SJSA1 (cell line): ENCODE data around the gene PPP2R2C. TPM values are rescaled to one million over a fixed set of nuclear protein-coding genes. Genes with fewer than 3 reads are reported as not detected.

Source experiments
- DNase-seq, 2 experiments: peaks; one replicate each; pipeline ENCODE4 v3.0.0-alpha.2; 2015 to 2020; ENCODE audit warnings: low spot score in 2 of 2, low read depth in 1 of 2
- H3K27ac ChIP-seq: fragments of 250-450 bp; sonication (Bioruptor Pico); 2 replicates; pipeline ENCODE4 v1.5.1; 2020; ENCODE audit warnings: mild to moderate bottlenecking, moderate library complexity
- H3K27me3 ChIP-seq: fragments of 250-450 bp; sonication (Bioruptor Pico); replicated peaks from 2 replicates; pipeline ENCODE4 v1.5.1; 2020; ENCODE audit warnings: mild to moderate bottlenecking, moderate library complexity
- H3K36me3 ChIP-seq: fragments of 250-450 bp; sonication (Bioruptor Pico); 2 replicates; pipeline ENCODE4 v1.5.1; 2020; ENCODE audit warnings: mild to moderate bottlenecking
- H3K4me1 ChIP-seq: fragments of 250-450 bp; sonication (Bioruptor Pico); replicated peaks from 2 replicates; pipeline ENCODE4 v1.6.1; 2021; ENCODE audit warnings: mild to moderate bottlenecking
- H3K4me3 ChIP-seq: fragments of 250-450 bp; sonication (Bioruptor Pico); 2 replicates; pipeline ENCODE4 v1.5.1; 2020; ENCODE audit warnings: mild to moderate bottlenecking
- H3K9me3 ChIP-seq: fragments of 250-450 bp; sonication (Bioruptor Pico); replicated peaks from 2 replicates; pipeline ENCODE4 v1.5.1; 2020; ENCODE audit warnings: mild to moderate bottlenecking
- total RNA-seq: library from RNA; depleted of rRNA; stranded (reverse); fragments of >200 nt; shearing (Covaris generic); gene quantifications from 2 replicates; pipeline ENCODE4 v1.2.3, GENCODE V29; 2014

The PPP2R2C gene
- total RNA-seq, 1 experiment from 2014 or later: not detected

DNA sequence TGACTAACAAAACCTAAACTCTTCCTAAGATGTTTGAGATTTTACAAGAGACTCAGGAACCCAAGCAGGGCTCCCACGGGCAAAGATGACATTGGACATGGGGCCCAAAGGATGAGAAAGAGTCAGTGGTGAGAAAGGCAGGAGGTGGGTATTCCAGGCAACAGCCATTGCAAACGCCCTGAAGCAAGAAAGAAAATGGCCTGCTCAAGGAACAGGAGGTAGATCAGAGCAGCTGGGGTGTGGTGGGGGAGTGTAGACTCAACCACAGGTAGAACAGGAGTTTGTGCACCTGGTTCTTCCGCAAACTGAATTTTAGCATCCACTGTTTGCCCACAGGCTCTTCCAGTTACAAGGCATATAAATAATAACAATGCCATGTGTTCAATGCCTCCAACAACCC is 3.3 kb downstream of the PPP2R2C start:
- Histone ChIP-seq H3K9me3 (no peaks in the 10 kb centered on the region), H3K27ac (no peak overlapping the region), H3K27me3 (peaks cover 13% of the 10 kb centered on the region), H3K36me3 (no peaks in the 10 kb centered on the region), H3K4me3 (no peak overlapping the region), H3K4me1 (peaks cover 9% of the 10 kb centered on the region)
- DNase-seq: no peak

DNA sequence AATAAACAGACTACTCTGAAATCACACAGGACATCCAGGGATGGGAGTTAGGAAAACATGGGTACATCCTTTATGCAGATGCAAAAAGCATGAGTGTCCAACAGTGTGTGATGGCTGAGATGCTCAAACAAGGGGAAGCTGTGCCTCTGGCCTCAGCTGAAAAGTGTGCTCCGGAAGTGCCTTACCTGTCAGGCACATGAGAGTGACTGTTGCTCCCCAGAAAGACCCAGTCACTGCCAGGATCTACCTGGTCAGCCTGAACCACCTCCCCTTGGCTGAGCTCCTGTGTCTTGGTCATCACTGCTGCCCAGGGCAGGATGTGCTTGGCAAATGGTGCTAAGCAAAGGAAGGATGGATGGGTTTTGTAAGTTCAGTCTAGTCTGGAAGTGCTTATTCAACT is 4.0 kb downstream of the PPP2R2C start:
- Histone ChIP-seq H3K4me1 (peaks cover 9% of the 10 kb centered on the region), H3K4me3 (no peak overlapping the region), H3K36me3 (no peaks in the 10 kb centered on the region), H3K9me3 (no peaks in the 10 kb centered on the region), H3K27ac (no peak overlapping the region), H3K27me3 (peaks cover 13% of the 10 kb centered on the region)
- no peak for DNase-seq

DNA sequence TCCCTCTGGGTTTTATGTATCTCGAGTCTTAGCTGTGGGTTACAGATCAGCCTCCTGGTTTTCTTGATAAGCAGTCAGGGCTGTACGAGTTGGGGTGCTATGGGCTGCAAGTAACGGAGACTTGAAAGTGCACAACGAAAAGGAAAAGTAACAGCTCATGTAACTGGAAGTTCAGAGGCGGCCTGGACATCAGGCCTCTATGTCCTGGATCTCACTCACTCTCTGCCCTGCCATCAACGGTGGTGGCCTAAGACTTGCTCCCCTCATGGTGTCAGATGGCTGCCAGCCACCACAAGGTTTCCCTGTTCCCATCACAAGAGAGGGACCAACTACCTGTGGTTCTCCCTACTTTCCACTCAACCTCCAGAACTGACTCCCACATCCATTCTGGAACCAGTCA is 4.8 kb downstream of the PPP2R2C start:
- Histone ChIP-seq H3K27me3 (peaks cover 13% of the 10 kb centered on the region), H3K36me3 (no peaks in the 10 kb centered on the region), H3K9me3 (no peaks in the 10 kb centered on the region), H3K27ac (no peak overlapping the region), H3K4me3 (no peak overlapping the region), H3K4me1 (peaks cover 9% of the 10 kb centered on the region)
- no peak for DNase-seq

DNA sequence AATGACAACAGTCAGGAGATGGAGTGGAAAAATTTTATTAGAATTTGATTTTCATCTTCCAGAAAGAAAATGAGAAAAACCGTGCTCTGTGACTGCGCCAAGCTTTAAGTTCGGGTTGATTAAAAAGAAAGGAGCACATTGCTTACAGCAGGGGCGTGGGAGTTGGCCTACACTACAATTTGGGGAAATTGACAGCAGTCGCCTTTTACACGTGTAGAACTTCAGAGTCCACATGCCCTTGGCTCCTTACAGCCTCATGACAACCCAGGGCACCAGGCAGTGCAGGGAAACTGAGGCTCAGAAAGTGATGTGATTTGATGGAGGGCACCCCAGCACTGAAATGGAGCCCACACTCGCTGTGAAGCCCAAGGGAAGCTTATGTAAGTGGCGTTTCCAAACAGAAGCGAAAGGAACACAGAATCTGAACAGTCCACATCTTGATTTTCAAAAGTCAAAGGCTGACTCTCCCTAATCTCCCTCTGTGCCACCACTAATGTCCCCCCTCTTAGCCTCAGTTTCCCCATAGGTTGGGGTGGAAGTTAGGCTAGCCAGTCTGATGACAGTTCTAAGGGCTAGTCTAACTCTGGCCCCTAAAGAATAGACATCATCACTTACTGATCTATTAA is 5.5 kb downstream of the PPP2R2C start:
- Histone ChIP-seq H3K27me3 (peaks cover 13% of the 10 kb centered on the region), H3K4me3 (no peak overlapping the region), H3K4me1 (peaks cover 9% of the 10 kb centered on the region), H3K9me3 (no peaks in the 10 kb centered on the region), H3K36me3 (no peaks in the 10 kb centered on the region), H3K27ac (no peak overlapping the region)
- no peak for DNase-seq

DNA sequence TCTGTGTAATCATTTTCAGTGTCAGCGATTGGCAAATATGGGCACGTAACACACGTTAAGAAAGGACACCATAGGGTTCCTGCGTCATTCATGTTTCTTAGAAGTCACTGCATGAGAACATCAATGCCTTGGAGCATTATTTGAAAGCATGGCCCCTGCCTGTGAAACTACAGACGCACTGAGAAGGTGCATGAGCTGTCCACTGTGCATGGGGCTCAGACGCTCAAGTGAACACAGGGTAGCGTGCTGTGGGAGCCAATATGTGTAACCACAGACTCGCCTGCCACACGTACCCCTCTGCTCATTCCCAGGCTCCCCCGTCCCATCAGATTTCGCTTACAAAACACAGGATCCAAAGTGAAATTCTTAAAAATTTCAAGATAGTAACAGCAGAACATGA is 6.5 kb downstream of the PPP2R2C start:
- Histone ChIP-seq H3K4me1 (peaks cover 7% of the 10 kb centered on the region), H3K27ac (no peak overlapping the region), H3K4me3 (no peak overlapping the region), H3K36me3 (no peaks in the 10 kb centered on the region), H3K9me3 (no peaks in the 10 kb centered on the region), H3K27me3 (peaks cover 7% of the 10 kb centered on the region)
- no peak for DNase-seq

DNA sequence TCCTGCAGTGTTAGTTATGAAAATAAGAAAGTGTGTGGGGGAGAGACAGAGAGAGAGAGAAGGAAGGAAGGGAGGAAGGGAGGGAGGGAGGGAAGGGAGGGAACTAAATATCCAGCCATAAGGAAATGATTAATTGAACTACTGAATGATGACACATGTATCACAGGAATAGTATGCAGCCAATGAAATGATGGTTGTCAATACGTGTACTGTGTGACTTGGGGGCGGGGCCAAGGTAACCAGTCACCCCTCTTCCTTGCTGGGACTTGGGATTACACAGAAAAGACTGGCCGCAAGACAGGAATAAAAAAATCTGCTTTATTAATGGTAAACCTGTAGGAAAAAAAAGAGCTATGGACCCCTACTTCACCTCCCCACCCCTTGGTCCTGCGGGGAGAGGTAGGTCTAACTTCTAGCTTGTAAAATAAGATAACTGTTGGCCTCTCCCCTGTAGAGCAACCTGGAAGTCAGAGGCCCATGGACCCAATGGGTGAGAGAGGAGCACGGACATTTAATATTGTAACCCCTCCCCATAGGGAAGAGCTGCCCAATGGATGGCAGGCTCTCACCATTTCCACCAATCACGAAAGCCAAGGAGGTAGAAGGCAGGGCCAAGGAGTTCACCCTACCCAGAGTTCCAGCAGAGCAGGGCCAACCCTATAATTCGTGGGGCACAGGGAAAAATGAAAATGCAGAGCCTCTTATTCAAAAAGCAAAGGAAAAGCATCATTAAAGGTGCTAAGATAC is 7.4 kb downstream of the PPP2R2C start:
- no peak for DNase-seq
- no peaks in the 10 kb centered on the region for H3K9me3 ChIP-seq
- no peak overlapping the region for H3K4me3 ChIP-seq
- no peak overlapping the region for H3K27ac ChIP-seq
- H3K36me3 ChIP-seq: no peaks in the 10 kb centered on the region
- H3K4me1 ChIP-seq: no peaks in the 10 kb centered on the region
- no peaks in the 10 kb centered on the region; the same call in 1 of the 2 replicates for H3K27me3 ChIP-seq

DNA sequence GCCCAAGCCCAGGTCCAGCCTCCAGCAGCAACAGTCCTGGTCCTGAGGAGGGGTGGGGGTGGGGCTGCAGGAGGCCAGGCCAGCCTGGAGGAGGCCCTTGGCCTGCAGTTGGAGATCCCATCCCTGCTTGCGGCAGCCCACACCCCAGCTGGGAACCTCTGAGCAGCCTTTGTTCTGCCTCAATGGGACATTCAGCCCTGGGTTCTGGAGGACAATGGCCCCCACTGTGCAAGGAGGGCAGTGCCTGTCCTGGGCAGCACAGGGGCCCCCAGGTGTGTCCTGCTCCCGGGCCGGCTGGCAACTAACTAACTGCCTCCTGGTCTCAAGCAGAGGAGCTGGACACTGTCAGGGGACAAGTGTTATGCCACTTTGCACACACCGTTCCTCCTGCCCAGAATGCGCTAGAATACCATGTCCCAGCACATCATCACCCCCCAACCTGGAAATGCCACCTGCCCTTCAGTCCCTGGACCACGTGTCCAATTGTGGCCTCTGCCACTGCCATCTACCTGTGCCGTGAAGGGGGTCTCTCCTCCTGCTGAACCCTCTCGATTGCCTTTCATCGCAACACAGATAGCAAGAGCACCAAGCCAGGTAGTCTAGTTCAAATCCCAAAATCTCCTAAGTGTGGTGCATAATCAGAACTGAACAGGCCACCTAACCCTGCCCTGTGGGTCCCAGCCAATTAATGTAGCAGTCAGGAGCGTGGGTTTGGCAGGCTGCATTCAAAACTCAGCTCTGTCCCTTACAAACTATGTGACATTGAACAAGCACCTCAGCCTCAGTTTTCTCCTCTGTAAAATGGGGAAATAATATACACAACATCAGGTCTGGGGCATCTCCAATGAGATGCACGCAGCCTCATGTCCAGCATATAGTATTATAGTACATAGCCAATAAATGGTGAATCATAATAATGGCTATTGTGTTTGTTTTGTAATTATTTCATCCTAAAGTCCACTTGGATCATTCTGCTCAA is 8.8 kb downstream of the PPP2R2C start:
- H3K4me1 ChIP-seq: no peaks in the 10 kb centered on the region
- no peaks in the 10 kb centered on the region for H3K27me3 ChIP-seq
- no peaks in the 10 kb centered on the region for H3K9me3 ChIP-seq
- H3K27ac ChIP-seq: no peak overlapping the region
- DNase-seq: peak in 1 of 2 experiments; percentile 16
- no peak overlapping the region for H3K4me3 ChIP-seq
- no peaks in the 10 kb centered on the region for H3K36me3 ChIP-seq

DNA sequence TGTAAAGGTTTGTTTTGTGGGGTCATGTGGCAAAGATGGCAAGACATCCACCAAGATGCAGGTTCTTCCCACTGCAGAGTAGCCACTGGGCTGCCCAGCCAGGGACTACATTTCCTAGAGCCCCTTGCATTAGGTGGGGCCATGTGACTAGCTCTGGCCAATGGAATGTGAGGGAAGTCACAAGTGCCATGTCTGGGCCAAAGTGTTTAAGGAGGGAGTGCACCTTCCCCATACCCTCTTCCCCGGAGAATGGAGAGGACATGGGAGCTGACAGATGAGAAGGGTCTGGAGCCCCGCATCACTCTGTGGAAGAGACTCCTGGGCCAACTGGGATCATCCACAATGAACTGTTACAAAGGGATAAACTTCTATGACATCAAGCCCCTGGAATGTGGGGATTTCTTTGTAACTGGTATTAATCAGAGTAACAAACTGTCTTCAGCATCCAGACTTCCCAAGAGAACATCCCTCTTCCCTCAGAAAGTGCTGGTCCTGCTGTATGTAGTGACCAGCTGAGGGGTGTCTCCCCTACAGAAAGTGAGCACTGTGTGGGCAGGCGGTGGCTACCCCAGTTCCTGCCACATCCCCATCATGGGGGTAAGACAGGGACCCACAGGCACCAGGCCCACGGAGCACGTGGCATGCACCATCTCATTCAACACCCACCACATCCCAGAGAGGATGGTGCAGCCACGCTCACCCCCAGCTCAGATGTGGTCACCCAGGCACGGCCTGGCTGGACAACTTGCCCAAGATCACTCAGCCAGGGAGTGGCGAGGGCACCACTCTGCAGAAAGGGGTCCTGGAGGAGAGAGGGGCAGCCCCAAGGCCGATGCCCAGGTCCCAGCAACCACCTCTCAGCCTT is 10.9 kb downstream of the PPP2R2C start:
- no peaks in the 10 kb centered on the region for H3K9me3 ChIP-seq
- H3K36me3 ChIP-seq: no peaks in the 10 kb centered on the region
- H3K27ac ChIP-seq: no peak overlapping the region
- no peak overlapping the region for H3K4me3 ChIP-seq
- no peaks in the 10 kb centered on the region for H3K4me1 ChIP-seq
- H3K27me3 ChIP-seq: no peaks in the 10 kb centered on the region
- peak in 1 of 2 experiments; percentile 23 for DNase-seq

DNA sequence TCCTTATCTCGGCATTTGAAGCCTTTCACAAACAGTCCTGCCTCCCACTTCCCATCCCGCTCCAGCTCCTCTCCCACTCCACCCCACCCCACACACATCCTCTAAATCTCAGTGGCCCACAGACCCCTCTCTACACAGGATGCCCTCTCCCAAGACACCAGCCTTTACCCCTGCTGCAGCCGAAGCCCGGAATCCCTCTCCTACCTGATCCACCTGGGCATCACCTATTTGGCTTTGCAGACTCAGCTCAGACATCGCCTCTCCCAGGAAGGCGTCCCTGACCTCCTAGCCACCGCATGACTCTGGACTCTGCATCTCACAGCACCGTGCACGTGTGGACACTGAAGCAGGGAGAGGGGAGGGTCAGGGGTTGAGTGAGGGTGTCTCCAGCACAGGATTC is 11.5 kb downstream of the PPP2R2C start:
- Histone ChIP-seq H3K36me3 (no peaks in the 10 kb centered on the region), H3K27ac (no peak overlapping the region), H3K9me3 (no peaks in the 10 kb centered on the region), H3K4me3 (no peak overlapping the region), H3K27me3 (no peaks in the 10 kb centered on the region), H3K4me1 (no peaks in the 10 kb centered on the region)
- DNase-seq: peak in 1 of 2 experiments; percentile 17

DNA sequence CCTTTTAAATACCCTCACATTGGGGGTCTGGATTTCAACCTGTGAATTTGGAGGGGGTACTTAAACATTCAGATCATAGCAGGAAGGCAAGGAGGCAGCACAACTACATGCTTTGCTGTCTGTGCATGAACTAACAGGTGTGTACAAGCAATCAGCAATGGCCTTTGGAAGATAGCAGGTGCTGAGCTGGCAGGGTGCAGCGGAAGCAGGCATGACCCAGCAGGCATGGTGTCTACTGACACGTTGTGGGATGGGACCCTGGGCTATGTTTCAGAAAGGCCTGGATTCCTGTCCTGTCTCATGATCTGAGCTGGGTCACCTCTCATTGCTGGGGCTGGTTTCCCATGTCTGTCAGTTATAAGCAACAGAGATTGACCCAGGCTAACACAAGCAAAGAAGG is 13.9 kb downstream of the PPP2R2C start:
- H3K36me3 ChIP-seq: no peaks in the 10 kb centered on the region
- DNase-seq: no peak
- H3K4me1 ChIP-seq: no peaks in the 10 kb centered on the region
- H3K27ac ChIP-seq: no peak overlapping the region
- H3K27me3 ChIP-seq: no peaks in the 10 kb centered on the region
- no peaks in the 10 kb centered on the region for H3K9me3 ChIP-seq
- no peak overlapping the region for H3K4me3 ChIP-seq

DNA sequence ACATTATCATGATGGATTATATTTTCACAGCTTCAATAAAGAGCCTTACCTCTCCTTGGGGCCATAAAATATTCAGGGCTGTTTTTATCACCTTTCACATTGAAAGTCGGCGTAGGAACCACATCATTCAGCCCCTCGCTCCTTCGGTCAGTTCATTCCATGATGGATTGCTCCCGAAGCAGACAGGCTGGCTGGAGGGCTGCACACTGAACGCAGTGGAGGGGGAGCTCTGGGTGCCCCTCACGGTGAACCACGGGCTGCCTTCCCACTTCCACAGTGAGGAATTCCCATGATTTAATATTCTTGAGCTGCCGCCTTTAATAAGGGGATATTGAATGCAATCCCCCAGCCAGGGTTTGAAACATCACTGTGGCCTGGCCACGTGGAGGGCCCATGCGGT is 16.0 kb downstream of the PPP2R2C start:
- no peaks in the 10 kb centered on the region for H3K9me3 ChIP-seq
- H3K27ac ChIP-seq: no peak overlapping the region
- no peaks in the 10 kb centered on the region for H3K36me3 ChIP-seq
- H3K4me1 ChIP-seq: no peaks in the 10 kb centered on the region
- DNase-seq: no peak
- no peak overlapping the region for H3K4me3 ChIP-seq
- H3K27me3 ChIP-seq: no peaks in the 10 kb centered on the region

DNA sequence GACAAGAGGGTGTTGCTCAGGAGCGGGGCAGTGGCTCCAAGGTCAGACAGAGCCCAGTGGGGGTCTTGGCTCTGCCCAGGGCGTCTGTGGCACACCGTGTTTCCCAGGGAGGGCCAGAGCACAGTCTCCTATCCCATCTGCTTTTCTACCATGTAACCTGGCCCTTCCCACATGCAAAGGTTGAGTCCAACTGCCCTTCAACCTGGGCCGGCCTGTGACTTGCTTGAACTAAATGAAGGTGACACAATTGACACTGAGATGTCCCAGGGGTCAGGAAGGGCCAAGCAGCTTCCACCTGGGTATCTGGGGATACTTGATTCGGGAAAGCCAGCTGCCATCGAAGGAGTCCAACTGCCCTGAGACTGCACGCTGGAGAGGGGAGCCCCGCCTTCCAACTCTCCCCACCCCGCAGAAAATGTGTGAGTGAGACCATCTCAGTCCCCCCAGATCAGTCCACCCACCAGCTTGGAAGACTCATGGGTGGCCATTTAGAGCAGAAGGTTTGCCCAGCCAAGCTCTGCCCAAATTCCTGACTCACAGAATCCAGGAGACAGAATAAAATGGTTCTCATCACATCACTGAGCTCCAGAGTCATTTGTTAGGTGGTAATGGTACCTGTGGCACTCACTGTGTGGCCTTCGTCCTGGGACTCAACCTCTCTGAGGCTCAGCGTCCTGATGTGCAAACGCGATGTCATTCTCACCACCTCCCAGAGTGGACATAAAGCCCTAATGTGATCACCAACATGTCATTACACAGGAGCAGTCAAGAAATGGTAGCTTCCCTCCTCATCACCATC is 18.1 kb downstream of the PPP2R2C start:
- Histone ChIP-seq H3K4me3 (no peak overlapping the region), H3K27me3 (no peaks in the 10 kb centered on the region), H3K9me3 (no peaks in the 10 kb centered on the region), H3K4me1 (no peaks in the 10 kb centered on the region), H3K27ac (no peak overlapping the region), H3K36me3 (no peaks in the 10 kb centered on the region)
- DNase-seq: no peak

DNA sequence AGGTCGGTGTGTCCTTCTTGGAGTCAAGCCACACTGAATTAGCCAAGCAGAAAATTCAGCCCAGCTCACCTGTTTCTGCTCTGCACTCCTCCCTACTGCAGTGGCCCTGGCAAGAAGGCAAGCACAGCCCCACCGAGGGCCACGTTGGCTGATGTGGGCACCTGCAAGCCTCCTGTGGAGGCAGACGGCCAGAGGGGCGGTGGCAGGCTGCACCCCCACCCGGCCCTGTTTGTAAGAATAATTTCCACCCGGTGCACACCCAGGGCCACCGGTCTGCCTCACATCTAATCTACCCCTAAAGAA is 18.8 kb downstream of the PPP2R2C start:
- DNase-seq: no peak
- Histone ChIP-seq H3K27me3 (no peaks in the 10 kb centered on the region), H3K4me1 (no peaks in the 10 kb centered on the region), H3K9me3 (no peaks in the 10 kb centered on the region), H3K27ac (no peak overlapping the region), H3K36me3 (no peaks in the 10 kb centered on the region), H3K4me3 (no peak overlapping the region)
